Measurements from ENCODE around the gene CLCN7. TPM values are rescaled to one million over a fixed set of nuclear protein-coding genes. Genes with fewer than 3 reads are reported as not detected.

CLCN7 gene
- total RNA-seq, 1 experiment from 2014 or later: 48.2 TPM

DNA sequence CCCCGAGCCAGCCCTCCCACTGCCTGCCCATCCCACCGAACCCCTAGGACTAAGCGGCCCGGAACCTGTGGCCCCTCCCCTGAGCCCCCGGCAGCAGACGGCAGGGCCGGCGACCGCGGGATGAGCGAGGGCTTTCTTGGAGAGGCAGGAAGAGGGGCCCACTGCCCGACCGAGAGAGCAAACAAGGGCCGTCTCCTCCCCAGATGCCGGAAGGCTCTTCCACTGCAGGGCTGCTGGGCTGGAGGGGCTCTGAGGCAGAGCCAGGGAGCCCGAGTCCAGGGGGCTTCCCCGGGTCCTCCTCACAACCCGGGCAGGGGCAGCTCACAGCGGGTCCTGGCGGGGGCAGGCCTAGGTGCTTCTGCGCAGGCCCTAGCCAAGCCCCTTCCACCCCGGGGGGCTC lies 41.1 kb downstream of the CLCN7 start:
- POLR2A ChIA-PET (ENCODE audit: unreplicated experiment): no interaction called here
- Histone ChIP-seq H3K9ac (ENCODE audit: low read length) (no peak overlapping the region), H3K9me3 (ENCODE audit: low read length) (no peaks in the 10 kb centered on the region), H3K4me1 (ENCODE audit: insufficient read depth, low read length) (no peaks in the 10 kb centered on the region), H4K20me1 (ENCODE audit: low read length) (no peaks in the 10 kb centered on the region), H3K9me2 (replicated peaks; ENCODE audit: low read length) (no peaks in the 10 kb centered on the region), H3K4me3 (ENCODE audit: low read length) (no peak overlapping the region), H3K27ac (ENCODE audit: low read length) (no peak overlapping the region), H3K79me2 (ENCODE audit: low read length) (no peaks in the 10 kb centered on the region), H3F3A (ENCODE audit: low read length, unreplicated experiment) (no peaks in the 10 kb centered on the region), H3K36me3 (ENCODE audit: low read depth, low read length) (no peaks in the 10 kb centered on the region), H3K27me3 (ENCODE audit: low read length) (no peaks in the 10 kb centered on the region), H2AFZ (ENCODE audit: low read length) (no peak overlapping the region), H3K4me2 (ENCODE audit: low read length) (no peak overlapping the region)
- ATAC-seq: no peak
- TF ChIP-seq EZH2phosphoT487 (IDR thresholded peaks at IDR 0.05; ENCODE audit: borderline replicate concordance, low read length) (no peak), EZH2 (IDR thresholded peaks at IDR 0.05; ENCODE audit: low read length, unreplicated experiment) (no peak)
- TF ChIP-seq, protein P1, sequence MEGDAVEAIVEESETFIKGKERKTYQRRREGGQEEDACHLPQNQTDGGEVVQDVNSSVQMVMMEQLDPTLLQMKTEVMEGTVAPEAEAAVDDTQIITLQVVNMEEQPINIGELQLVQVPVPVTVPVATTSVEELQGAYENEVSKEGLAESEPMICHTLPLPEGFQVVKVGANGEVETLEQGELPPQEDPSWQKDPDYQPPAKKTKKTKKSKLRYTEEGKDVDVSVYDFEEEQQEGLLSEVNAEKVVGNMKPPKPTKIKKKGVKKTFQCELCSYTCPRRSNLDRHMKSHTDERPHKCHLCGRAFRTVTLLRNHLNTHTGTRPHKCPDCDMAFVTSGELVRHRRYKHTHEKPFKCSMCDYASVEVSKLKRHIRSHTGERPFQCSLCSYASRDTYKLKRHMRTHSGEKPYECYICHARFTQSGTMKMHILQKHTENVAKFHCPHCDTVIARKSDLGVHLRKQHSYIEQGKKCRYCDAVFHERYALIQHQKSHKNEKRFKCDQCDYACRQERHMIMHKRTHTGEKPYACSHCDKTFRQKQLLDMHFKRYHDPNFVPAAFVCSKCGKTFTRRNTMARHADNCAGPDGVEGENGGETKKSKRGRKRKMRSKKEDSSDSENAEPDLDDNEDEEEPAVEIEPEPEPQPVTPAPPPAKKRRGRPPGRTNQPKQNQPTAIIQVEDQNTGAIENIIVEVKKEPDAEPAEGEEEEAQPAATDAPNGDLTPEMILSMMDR (conservative IDR thresholded peaks at IDR 0.05; ENCODE audit: low read depth, low read length): no peak
- BruUV-seq (replicated peaks): no TSS peak
- intact Hi-C loops (cut with micrococcal nuclease): no loop called here
- DNase-seq: no peak
- CTCF ChIA-PET: no interaction called here

GRCh38 chr16:1433263-1433560 lies 41.6 kb downstream of the CLCN7 start:
- ATAC-seq (no peak), DNase-seq (no peak)
- no peak for TF ChIP-seq EZH2phosphoT487 (IDR thresholded peaks at IDR 0.05; ENCODE audit: borderline replicate concordance, low read length)
- TF ChIP-seq EZH2 (IDR thresholded peaks at IDR 0.05; ENCODE audit: low read length, unreplicated experiment): no peak
- TF ChIP-seq, protein P1 (conservative IDR thresholded peaks at IDR 0.05; ENCODE audit: low read depth, low read length): no peak
- H4K20me1 ChIP-seq (ENCODE audit: low read length): no peaks in the 10 kb centered on the region
- no peaks in the 10 kb centered on the region for H3K9me3 ChIP-seq (ENCODE audit: low read length)
- no peak overlapping the region for H3K27ac ChIP-seq (ENCODE audit: low read length)
- H3F3A ChIP-seq (ENCODE audit: low read length, unreplicated experiment): no peaks in the 10 kb centered on the region
- no peak overlapping the region for H2AFZ ChIP-seq (ENCODE audit: low read length)
- H3K4me3 ChIP-seq (ENCODE audit: low read length): no peak overlapping the region
- H3K9ac ChIP-seq (ENCODE audit: low read length): no peak overlapping the region
- H3K27me3 ChIP-seq (ENCODE audit: low read length): no peaks in the 10 kb centered on the region
- H3K9me2 ChIP-seq (replicated peaks; ENCODE audit: low read length): no peaks in the 10 kb centered on the region
- no TSS peak for BruUV-seq (replicated peaks)
- intact Hi-C loops (cut with micrococcal nuclease): no loop called here
- POLR2A ChIA-PET (ENCODE audit: unreplicated experiment): no interaction called here
- H3K4me1 ChIP-seq (ENCODE audit: insufficient read depth, low read length): no peaks in the 10 kb centered on the region
- no peak overlapping the region for H3K4me2 ChIP-seq (ENCODE audit: low read length)
- no peaks in the 10 kb centered on the region for H3K79me2 ChIP-seq (ENCODE audit: low read length)
- CTCF ChIA-PET: no interaction called here
- no peaks in the 10 kb centered on the region for H3K36me3 ChIP-seq (ENCODE audit: low read depth, low read length)

DNA sequence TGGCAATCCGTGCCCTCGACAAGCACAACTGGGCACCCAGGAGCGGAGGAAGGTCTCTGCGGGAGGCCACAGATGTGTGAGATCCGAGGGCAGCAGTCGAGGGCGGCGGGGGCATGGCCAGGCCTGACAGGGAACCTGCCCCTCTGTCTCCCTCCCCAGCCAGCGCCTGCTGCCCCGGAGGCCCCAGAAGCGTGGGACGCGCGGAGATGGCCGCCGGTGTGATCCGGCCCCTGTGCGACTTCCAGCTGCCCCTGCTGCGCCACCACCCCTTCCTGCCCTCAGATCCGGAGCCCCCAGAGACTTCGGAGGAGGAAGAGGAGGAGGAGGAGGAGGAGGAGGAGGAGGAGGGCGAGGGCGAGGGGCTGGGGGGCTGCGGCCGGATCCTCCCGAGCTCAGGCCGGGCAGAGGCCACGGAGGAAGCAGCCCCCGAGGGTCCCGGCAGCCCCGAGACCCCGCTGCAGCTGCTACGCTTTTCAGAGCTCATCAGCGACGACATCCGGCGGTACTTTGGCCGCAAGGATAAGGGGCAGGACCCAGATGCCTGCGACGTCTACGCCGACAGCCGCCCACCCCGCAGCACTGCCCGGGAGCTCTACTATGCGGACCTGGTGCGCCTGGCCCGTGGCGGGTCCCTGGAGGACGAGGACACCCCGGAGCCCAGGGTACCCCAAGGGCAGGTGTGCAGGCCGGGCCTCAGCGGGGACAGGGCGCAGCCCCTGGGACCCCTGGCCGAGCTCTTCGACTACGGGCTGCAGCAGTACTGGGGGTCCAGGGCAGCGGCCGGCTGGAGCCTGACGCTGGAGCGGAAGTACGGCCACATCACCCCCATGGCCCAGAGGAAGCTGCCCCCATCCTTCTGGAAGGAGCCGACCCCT lies 42.2 kb downstream of the CLCN7 start:
- H2AFZ ChIP-seq (ENCODE audit: low read length): no peak overlapping the region
- intact Hi-C loops (cut with micrococcal nuclease): no loop called here
- H3K27me3 ChIP-seq (ENCODE audit: low read length): no peaks in the 10 kb centered on the region
- no peak overlapping the region for H3K9ac ChIP-seq (ENCODE audit: low read length)
- TF ChIP-seq EZH2 (IDR thresholded peaks at IDR 0.05; ENCODE audit: low read length, unreplicated experiment) (no peak), EZH2phosphoT487 (IDR thresholded peaks at IDR 0.05; ENCODE audit: borderline replicate concordance, low read length) (no peak)
- TF ChIP-seq, protein P1 (conservative IDR thresholded peaks at IDR 0.05; ENCODE audit: low read depth, low read length): no peak
- no peaks in the 10 kb centered on the region for H3K9me2 ChIP-seq (replicated peaks; ENCODE audit: low read length)
- H3K4me1 ChIP-seq (ENCODE audit: insufficient read depth, low read length): no peaks in the 10 kb centered on the region
- H3K4me3 ChIP-seq (ENCODE audit: low read length): no peak overlapping the region
- no peak overlapping the region for H3K4me2 ChIP-seq (ENCODE audit: low read length)
- H3K36me3 ChIP-seq (ENCODE audit: low read depth, low read length): no peaks in the 10 kb centered on the region
- H3K79me2 ChIP-seq (ENCODE audit: low read length): no peaks in the 10 kb centered on the region
- ATAC-seq: no peak
- DNase-seq: no peak
- POLR2A ChIA-PET (ENCODE audit: unreplicated experiment): no interaction called here
- no peaks in the 10 kb centered on the region for H4K20me1 ChIP-seq (ENCODE audit: low read length)
- H3F3A ChIP-seq (ENCODE audit: low read length, unreplicated experiment): no peaks in the 10 kb centered on the region
- CTCF ChIA-PET: no interaction called here
- H3K9me3 ChIP-seq (ENCODE audit: low read length): no peaks in the 10 kb centered on the region
- no peak overlapping the region for H3K27ac ChIP-seq (ENCODE audit: low read length)
- no TSS peak for BruUV-seq (replicated peaks)

Measured in PC-3 (cell line).